Duodenal mucosa (tissue), 2 donors: ENCODE data around the gene TMTC2.

ENCODE experiments used
- H3K27ac ChIP-seq: one replicate; pipeline ENCODE4 v1.7.0; 2013; ENCODE audit warnings: low read depth, low read length
- H3K27me3 ChIP-seq, 2 donors: one replicate each; pipeline ENCODE4 v1.7.0; 2013; ENCODE audit warnings: low read length in 2 of 2, control low read depth in 1 of 2; ENCODE audit not compliant: insufficient read depth in 2 of 2, control insufficient read depth in 1 of 2
- H3K36me3 ChIP-seq, 2 donors: one replicate each; pipeline ENCODE4 v1.7.0; 2013; ENCODE audit warnings: low read length in 2 of 2, control low read depth in 1 of 2; ENCODE audit not compliant: insufficient read depth in 2 of 2, control insufficient read depth in 1 of 2
- H3K4me1 ChIP-seq, 2 donors: one replicate each; pipeline ENCODE4 v1.7.0; 2013; ENCODE audit warnings: low read length in 2 of 2, control low read depth in 1 of 2; ENCODE audit not compliant: insufficient read depth in 2 of 2, control insufficient read depth in 1 of 2
- H3K4me3 ChIP-seq, 2 donors: one replicate each; pipeline ENCODE4 v1.7.0; 2013; ENCODE audit warnings: low read length in 2 of 2, low read depth in 1 of 2
- H3K9ac ChIP-seq, 2 donors: one replicate each; pipeline ENCODE4 v1.7.0; 2013; ENCODE audit warnings: low read length in 2 of 2, low read depth in 1 of 2
- H3K9me3 ChIP-seq, 2 donors: one replicate each; pipeline ENCODE4 v1.7.0; 2013; ENCODE audit warnings: low read length in 2 of 2, control low read depth in 1 of 2; ENCODE audit not compliant: control insufficient read depth in 1 of 2

Gene TMTC2

DNA sequence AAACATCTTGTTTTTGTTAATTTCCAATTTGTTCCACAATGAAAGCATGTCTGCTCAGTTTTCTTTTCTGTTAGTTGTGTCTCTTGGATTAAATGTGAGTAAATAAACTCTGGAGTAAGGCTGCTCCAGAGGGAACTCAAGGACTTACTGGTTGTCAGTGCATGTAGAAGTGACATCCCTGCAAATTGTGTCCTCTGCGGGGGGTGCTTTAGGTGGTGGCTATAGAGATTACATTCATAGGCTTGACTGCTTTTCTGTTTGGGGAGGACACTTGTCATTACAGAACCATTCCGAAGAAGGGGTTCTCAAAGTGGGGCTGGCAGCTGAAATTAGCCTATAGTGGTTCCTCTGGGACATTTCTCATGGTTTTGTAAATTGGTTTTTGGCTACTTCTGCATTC, 8.8 kb downstream of the TMTC2 start:
- Histone ChIP-seq H3K4me1 (no peaks in the 10 kb centered on the region), H3K36me3 (no peaks in the 10 kb centered on the region), H3K9me3 (no peaks in the 10 kb centered on the region), H3K4me3 (no peak overlapping the region), H3K27me3 (no peaks in the 10 kb centered on the region), H3K9ac (no peak overlapping the region), H3K27ac (no peak overlapping the region)

DNA sequence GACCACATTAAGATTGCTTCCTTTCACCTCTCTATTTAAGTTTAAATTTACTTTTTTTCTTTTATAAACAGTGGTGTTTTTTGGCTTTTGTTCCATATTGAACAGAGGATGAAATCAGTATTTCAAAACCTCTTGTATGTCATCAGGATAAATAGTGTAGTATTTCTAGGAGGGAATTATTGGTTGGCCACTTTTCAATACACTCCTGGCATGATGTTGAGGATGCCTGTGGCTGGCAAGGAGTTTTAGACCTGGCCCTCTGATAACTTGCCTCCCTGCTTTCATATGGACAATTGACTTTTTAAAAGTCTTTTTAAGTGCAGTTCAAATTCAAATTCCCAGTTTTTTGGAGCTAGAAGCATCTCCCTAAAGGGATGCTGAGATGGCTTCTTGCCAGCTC, 9.8 kb downstream of the TMTC2 start:
- no peaks in the 10 kb centered on the region for H3K36me3 ChIP-seq
- H3K4me3 ChIP-seq = no peak overlapping the region
- H3K9ac ChIP-seq = no peak overlapping the region
- no peaks in the 10 kb centered on the region for H3K9me3 ChIP-seq
- H3K27me3 ChIP-seq = no peaks in the 10 kb centered on the region
- no peaks in the 10 kb centered on the region for H3K4me1 ChIP-seq
- no peak overlapping the region for H3K27ac ChIP-seq

DNA sequence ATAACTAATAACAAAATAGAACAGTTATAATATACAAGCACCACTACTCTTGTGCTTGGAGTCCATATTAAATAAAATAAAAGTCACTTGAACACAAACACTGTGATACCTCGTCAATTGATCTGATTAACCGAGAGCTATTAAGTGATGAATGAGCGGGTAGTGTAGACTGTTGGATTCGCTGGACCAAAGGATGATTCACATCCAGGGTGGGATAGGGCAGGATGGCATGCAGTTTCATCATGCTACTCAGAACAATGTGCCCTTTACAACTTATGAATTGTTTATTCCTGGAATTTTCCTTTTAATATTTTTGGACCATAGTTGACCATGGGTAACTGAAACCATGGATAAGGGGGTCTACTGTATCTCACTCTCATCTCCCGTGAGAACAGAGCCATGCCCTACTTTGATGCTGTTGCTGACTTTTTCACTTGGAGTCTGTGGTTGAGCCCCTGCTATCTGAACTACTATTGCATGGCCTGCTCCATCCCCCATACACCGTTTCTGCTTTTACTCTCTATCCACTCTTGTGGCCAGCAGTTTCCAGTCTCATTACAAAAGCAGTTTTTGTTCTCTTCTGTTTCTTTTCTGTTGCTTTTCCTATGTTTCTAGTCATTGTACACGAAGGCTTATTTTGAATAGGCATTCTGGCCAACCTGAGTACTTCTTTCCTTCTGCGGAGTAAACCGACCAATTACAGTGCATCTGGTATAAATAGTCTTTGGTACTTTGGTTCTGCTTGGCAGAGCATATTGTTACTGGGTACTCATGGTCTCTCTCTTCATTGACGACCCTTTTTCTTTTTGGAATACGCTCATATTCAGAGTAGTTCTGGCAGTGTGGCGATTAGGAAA, 12.2 kb downstream of the TMTC2 start:
- no peaks in the 10 kb centered on the region for H3K27me3 ChIP-seq
- no peak overlapping the region for H3K4me3 ChIP-seq
- no peak overlapping the region for H3K9ac ChIP-seq
- no peak overlapping the region for H3K27ac ChIP-seq
- H3K36me3 ChIP-seq = no peaks in the 10 kb centered on the region
- H3K9me3 ChIP-seq = no peaks in the 10 kb centered on the region
- H3K4me1 ChIP-seq = no peaks in the 10 kb centered on the region

DNA sequence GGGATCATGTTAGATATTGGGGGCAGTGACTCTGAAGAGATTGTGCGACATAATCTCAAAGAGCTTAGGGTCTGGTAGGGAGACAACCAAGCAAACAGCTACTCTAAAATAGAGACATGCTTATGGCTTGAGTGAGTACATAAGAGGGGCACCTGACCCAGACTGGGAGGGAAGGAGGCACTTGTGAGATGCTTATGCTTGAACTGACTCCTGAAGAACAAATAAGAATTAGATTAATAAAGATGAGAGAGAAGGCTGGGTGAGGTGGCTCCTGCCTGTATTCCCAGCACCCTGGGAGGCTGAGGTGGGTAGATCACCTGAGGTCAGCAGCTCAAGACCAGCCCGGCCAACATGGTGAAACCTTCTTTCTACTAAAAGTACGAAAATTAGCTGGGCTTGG, 19.1 kb downstream of the TMTC2 start:
- H3K27me3 ChIP-seq = no peaks in the 10 kb centered on the region
- no peaks in the 10 kb centered on the region for H3K36me3 ChIP-seq
- no peak overlapping the region for H3K4me3 ChIP-seq
- H3K9ac ChIP-seq = no peak overlapping the region
- no peak overlapping the region for H3K27ac ChIP-seq
- no peaks in the 10 kb centered on the region for H3K9me3 ChIP-seq
- peaks cover 0 to 4% of the 10 kb centered on the region in 2 donors for H3K4me1 ChIP-seq

DNA sequence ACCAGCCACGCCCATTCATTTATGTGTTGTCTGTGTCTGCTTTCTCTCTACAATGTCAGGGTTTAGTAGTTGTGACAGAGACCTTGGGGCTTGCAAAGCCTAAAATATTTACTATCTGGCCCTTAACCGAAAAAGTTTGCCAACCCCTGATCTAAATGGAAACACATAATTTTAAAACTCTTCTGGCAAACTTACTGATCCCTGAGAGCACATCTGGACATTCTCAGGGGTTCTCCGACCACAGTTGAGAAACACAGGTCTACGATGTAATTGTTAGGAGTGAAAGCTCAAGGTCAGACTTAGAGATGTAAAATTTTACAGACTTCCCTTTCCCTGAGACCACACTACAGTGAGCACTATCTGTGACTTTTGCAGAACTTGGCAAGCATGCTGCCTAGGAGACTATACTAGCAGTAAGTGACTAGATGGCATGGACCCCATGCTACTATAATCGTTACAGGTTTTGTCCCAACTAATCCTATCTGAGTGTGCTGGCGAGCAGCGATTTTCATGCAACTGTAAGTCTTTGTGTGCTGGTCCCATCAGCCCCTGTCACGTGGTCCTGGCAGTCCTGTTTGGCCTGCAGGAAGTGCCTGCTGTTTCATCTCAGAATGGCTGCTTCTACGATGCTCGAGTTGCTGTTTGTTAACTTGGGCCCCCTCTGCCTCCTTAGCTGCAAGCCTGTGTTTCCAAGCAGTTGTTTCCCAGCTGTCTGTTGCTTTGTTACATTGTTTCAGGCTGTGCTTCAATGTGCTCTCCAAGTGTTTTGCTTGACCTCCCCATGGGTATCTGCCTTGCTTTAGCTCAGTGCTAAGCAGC, 21.6 kb downstream of the TMTC2 start:
- Histone ChIP-seq H3K4me1 (peaks cover 0 to 4% of the 10 kb centered on the region in 2 donors), H3K27me3 (no peaks in the 10 kb centered on the region), H3K36me3 (no peaks in the 10 kb centered on the region), H3K9me3 (no peaks in the 10 kb centered on the region), H3K9ac (no peak overlapping the region), H3K27ac (no peak overlapping the region), H3K4me3 (no peak overlapping the region)

DNA sequence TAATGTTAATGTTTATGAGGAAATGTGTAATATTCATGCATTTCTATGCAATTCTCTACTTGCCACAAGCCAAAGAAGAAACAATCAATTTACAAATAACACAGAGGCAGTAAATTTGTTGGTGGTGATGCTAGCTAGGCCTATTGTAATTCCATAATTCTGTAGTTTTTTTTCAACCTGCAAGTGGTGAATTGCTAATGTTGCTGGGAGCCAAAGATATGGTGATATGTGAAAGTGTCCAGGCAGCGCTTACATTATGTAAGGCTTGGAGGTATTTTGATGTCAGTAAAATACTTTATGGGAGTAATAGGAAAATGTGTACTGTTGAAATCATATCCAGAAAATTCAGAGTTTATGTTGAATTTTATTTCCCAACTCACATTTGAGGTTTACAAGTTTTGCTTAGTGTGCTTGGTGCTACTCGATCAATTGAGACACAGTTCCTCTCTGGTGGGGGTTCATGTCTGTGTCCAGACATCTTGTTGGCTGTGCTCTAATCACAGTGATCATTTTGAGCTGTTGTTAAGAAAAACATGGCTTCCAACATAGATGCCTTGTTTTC, 23.2 kb downstream of the TMTC2 start:
- Histone ChIP-seq H3K36me3 (no peaks in the 10 kb centered on the region), H3K4me3 (no peak overlapping the region), H3K9me3 (no peaks in the 10 kb centered on the region), H3K27ac (no peak overlapping the region), H3K9ac (no peak overlapping the region), H3K4me1 (peaks cover 0 to 4% of the 10 kb centered on the region in 2 donors), H3K27me3 (no peaks in the 10 kb centered on the region)

DNA sequence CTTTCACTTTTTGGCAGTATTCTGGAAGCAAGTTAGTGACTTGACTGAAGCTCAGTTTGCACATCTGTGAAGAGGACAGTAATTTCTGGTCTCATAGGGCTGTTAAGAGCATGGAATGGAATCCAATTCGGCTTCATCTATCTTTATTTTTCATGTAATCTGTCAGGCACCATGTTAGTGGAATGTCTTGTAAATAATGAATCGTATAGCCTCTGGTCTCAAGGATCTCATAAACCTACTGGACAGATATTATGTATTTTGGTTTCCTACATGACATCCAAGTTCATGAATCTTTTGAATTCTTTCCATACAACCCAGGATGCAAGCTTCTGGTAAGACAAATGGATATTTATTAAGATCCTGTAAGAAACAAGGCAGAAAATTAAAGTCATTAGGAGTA, 24.0 kb downstream of the TMTC2 start:
- Histone ChIP-seq H3K36me3 (no peaks in the 10 kb centered on the region), H3K27ac (no peak overlapping the region), H3K4me3 (no peak overlapping the region)

DNA sequence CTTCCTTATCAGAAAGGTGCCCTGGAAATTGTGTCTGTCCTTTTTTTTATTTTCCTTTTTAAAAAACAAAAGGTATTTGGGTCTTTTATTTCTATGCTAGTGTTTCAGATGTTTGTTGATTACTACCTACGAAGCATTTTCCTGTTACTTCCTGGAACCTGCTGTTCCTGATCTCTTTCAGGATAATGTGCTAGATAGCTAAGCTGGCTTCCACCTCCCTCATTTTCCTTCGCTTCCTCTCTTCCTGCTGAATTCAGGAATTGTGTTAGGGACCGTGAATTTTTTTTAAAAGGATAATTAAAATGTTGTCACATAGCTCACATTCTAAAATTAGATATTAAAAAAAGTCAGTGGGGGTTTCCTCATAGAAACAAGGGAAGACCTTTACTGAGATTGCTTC, 27.7 kb downstream of the TMTC2 start:
- Histone ChIP-seq H3K4me1 (no peaks in the 10 kb centered on the region), H3K27me3 (no peaks in the 10 kb centered on the region)

More for the DNA sequence above, 24.0 kb downstream of the TMTC2 start:
- Histone ChIP-seq H3K4me1 (peaks cover 0 to 4% of the 10 kb centered on the region in 2 donors), H3K9ac (no peak overlapping the region), H3K9me3 (no peaks in the 10 kb centered on the region), H3K27me3 (no peaks in the 10 kb centered on the region)

DNA sequence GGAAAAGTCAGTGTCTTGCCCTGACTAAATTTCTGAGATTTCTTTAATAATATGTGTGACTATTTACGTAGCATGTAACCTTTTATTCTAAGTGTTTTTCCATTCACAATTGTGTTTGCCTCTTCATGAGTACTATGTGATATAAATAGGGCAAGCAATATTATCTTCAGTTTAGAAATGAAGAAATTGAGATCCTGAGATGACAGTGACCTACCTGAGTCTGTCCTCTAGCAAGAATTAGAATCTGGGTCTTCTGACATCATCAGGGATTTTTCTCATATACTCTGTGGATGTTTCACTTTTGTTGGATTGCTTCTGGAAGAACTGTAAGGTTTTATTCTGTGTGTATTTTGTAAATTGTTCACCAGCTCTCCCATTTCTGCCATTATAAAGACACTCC, 35.0 kb downstream of the TMTC2 start:
- no peak overlapping the region for H3K9ac ChIP-seq
- no peaks in the 10 kb centered on the region for H3K9me3 ChIP-seq
- H3K4me1 ChIP-seq = no peaks in the 10 kb centered on the region
- H3K36me3 ChIP-seq = no peaks in the 10 kb centered on the region
- no peak overlapping the region for H3K27ac ChIP-seq
- H3K27me3 ChIP-seq = no peaks in the 10 kb centered on the region
- no peak overlapping the region for H3K4me3 ChIP-seq

More for the DNA sequence above, 27.7 kb downstream of the TMTC2 start:
- no peak overlapping the region for H3K9ac ChIP-seq
- no peak overlapping the region for H3K4me3 ChIP-seq
- no peak overlapping the region for H3K27ac ChIP-seq
- no peaks in the 10 kb centered on the region for H3K9me3 ChIP-seq
- H3K36me3 ChIP-seq = no peaks in the 10 kb centered on the region

DNA sequence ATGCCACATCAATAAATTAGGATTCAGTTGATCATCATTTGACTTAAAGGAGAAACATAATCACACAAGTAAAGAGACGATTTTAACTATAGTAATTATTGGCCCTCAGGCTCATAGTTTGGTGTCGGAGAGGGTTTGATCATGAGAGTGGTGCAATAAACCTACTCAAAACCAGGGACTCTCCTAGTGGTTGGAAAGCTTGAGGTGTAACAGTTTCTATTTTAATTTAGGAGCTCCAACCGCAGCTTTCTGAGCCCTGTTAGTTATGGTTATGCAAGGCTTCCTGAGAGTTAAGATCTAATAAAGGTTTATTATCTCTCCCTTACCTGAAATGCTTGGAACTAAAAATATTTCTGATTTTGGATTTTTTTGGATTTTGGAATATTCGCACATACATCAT, 36.4 kb downstream of the TMTC2 start:
- Histone ChIP-seq H3K4me1 (no peaks in the 10 kb centered on the region), H3K36me3 (no peaks in the 10 kb centered on the region), H3K9me3 (no peaks in the 10 kb centered on the region), H3K9ac (no peak overlapping the region), H3K27ac (no peak overlapping the region), H3K27me3 (no peaks in the 10 kb centered on the region), H3K4me3 (no peak overlapping the region)
